ENCODE data around the gene CD300A. TPM values are rescaled to one million over a fixed set of nuclear protein-coding genes. Genes with fewer than 3 reads are reported as not detected.

The CD300A gene
- total and polyA plus RNA-seq, 2 donors (not counting 1 experiment from before 2014, with no cell fraction given) = 2.4 to 5.7 TPM

GRCh38 chr17:74477411-74477810, 11.0 kb downstream of the CD300A start:
- 80% methylated on average over 1 of the region's 4 CpGs for WGBS (ENCODE audit: insufficient coverage)
- CTCF ChIA-PET = interaction anchor here (0.9 to 1.0 kb wide), 2 partner anchors 108 to 1227 kb away, joined by 4 read pairs; no protein-coding TSS in a partner anchor

More at GRCh38 chr17:74477411-74477810, 11.0 kb downstream of the CD300A start:
- no peaks in the 10 kb centered on the region for H3K27me3 ChIP-seq (replicated peaks in 1 of 4; ENCODE audit: control extremely low read depth in 1 of 4, control insufficient read depth in 3 of 4, insufficient read depth in 4 of 4, low read length in 3 of 4)
- no peak overlapping the region for H3K9ac ChIP-seq (ENCODE audit: low read length)
- no peak for ATAC-seq (ENCODE audit: low read depth)
- no peak for DNase-seq
- no peaks in the 10 kb centered on the region for H3K79me2 ChIP-seq (ENCODE audit: control insufficient read depth, insufficient read depth, low read length)
- Mint-ChIP-seq H3K27ac (no peak overlapping the region), H3K9me3 (ENCODE audit: insufficient read depth) (peaks cover 7% of the 10 kb centered on the region), H3K27me3 (no peaks in the 10 kb centered on the region), H3K4me3 (no peak overlapping the region), H3K4me1 (peaks cover 18% of the 10 kb centered on the region)
- no peak overlapping the region for H3K4me2 ChIP-seq (replicated peaks; ENCODE audit: low read depth, low read length, poor library complexity, severe bottlenecking)
- no peak overlapping the region for H2AFZ ChIP-seq (ENCODE audit: insufficient read depth, low read depth, low read length, poor library complexity, severe bottlenecking)
- peaks cover 10 to 21% of the 10 kb centered on the region in 2 donors for H3K4me1 ChIP-seq (ENCODE audit: control insufficient read depth in 2 of 2, insufficient read depth in 2 of 2, low read length in 2 of 2)
- POLR2A ChIA-PET = no interaction called here
- intact Hi-C loops (cut with micrococcal nuclease) = no loop called here
- peaks cover 0 to 2% of the 10 kb centered on the region in 2 experiments for H3K36me3 ChIP-seq (replicated peaks in 1 of 2; ENCODE audit: control extremely low read depth in 1 of 2, control insufficient read depth in 1 of 2, extremely low read depth in 1 of 2, insufficient read depth in 2 of 2, low read length in 1 of 2)
- no peak overlapping the region for H3K27ac ChIP-seq (ENCODE audit: low read length in 2 of 2)
- H4K20me1 ChIP-seq (ENCODE audit: control insufficient read depth, insufficient read depth, low read length, poor library complexity, severe bottlenecking) = no peaks in the 10 kb centered on the region
- peaks cover 0 to 22% (median 11%) of the 10 kb centered on the region in 3 donors for H3K9me3 ChIP-seq (ENCODE audit: control extremely low read depth in 1 of 3, control insufficient read depth in 2 of 3, insufficient read depth in 1 of 3, low read length in 2 of 3)
- TF ChIP-seq CTCF (IDR thresholded peaks at IDR 0.05) (no peak), EZH2 (IDR thresholded peaks at IDR 0.05; ENCODE audit: borderline replicate concordance, insufficient read depth, low read depth, low read length, poor library complexity, severe bottlenecking) (no peak)
- no peak overlapping the region for H3K4me3 ChIP-seq (ENCODE audit: control extremely low read depth in 1 of 5, extremely low read depth in 1 of 5, insufficient read depth in 1 of 5, low read depth in 2 of 5, low read length in 4 of 5)

All from B cell (primary cell).